Neural progenitor cell (in vitro differentiated cells): Measurements from ENCODE around the gene TAF4B.

Source experiments
- EZH2phosphoT487 ChIP-seq: fragments of 200-600 bp; sonication (generic); IDR thresholded peaks from 2 replicates; pipeline ENCODE4 v1.6.1; 2017; ENCODE audit warnings: antibody characterized with exemption
- TF ChIP-seq, protein P1 (sequence below): fragments of 200-600 bp; sonication (generic); IDR thresholded peaks from 2 replicates; pipeline ENCODE4 v1.5.1; 2017; ENCODE audit warnings: antibody characterized with exemption, mild to moderate bottlenecking

DNA sequence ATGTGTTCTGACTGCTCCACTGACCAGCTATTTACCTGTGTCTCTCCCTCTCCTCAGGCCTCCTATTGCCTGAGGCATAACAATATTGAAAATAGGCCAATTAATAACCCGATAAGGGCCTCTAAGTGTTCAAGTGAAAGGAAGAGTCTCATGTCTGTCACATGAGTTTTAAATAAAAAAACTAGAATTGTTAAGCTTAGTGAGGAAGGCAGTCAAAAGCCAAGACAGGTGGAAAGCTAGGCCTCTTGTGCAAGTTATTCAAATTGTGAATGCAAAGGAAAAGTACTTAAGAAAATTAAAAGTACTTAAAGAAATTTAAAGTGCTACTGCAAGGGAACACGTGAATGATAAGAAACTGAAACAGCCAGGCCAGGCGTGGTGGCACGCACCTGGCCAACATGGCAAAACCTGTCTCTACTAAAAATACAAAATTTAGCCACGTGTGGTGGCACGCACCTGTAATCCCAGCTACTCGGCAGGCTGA lies 44.9 kb upstream of the TAF4B start:
- TF ChIP-seq, protein P1, sequence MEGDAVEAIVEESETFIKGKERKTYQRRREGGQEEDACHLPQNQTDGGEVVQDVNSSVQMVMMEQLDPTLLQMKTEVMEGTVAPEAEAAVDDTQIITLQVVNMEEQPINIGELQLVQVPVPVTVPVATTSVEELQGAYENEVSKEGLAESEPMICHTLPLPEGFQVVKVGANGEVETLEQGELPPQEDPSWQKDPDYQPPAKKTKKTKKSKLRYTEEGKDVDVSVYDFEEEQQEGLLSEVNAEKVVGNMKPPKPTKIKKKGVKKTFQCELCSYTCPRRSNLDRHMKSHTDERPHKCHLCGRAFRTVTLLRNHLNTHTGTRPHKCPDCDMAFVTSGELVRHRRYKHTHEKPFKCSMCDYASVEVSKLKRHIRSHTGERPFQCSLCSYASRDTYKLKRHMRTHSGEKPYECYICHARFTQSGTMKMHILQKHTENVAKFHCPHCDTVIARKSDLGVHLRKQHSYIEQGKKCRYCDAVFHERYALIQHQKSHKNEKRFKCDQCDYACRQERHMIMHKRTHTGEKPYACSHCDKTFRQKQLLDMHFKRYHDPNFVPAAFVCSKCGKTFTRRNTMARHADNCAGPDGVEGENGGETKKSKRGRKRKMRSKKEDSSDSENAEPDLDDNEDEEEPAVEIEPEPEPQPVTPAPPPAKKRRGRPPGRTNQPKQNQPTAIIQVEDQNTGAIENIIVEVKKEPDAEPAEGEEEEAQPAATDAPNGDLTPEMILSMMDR, result no peak
- no peak for TF ChIP-seq EZH2phosphoT487
